PC-3 (cell line): Measurements from ENCODE around the gene SLC26A8. TPM values are rescaled to one million over a fixed set of nuclear protein-coding genes. Genes with fewer than 3 reads are reported as not detected.

ENCODE experiments used
- ATAC-seq: fragments of 200-7000 bp; cut with Tn5 transposase; 2 replicates; pipeline ENCODE4 v1.9.1; 2020; ENCODE audit warnings: mild to moderate bottlenecking, moderate library complexity
- BruUV-seq: library from RNA; stranded (reverse); fragments of 400-500 nt; replicated peaks from 2 replicates; lab custom pipeline; 2021; lab: Mats Ljungman, UMichigan
- CTCF ChIA-PET: fragments of 300-600 bp; sonication (Branson Sonifier 250); formaldehyde crosslinking; loops from one replicate; lab custom pipeline; 2022; ENCODE audit warnings: antibody characterized with exemption; lab: Charles Lee
- POLR2A ChIA-PET: fragments of 300-600 bp; sonication (Branson Sonifier 250); formaldehyde crosslinking; loops from one replicate; lab custom pipeline; 2022; ENCODE audit warnings: antibody characterized with exemption; ENCODE audit not compliant: unreplicated experiment; lab: Charles Lee
- DNase-seq: peaks from one replicate; pipeline ENCODE4 v3.0.0-alpha.2; 2015
- H2AFZ ChIP-seq: fragments of 300-600 bp; sonication (generic); 2 replicates; pipeline ENCODE4 v1.6.0; 2016; ENCODE audit warnings: antibody characterized with exemption, low read length
- H3F3A ChIP-seq: fragments of 300-600 bp; sonication (generic); one replicate; pipeline ENCODE4 v1.6.0; 2017; ENCODE audit warnings: antibody characterized with exemption, low read length, control low read depth, mild to moderate bottlenecking; ENCODE audit not compliant: unreplicated experiment
- H3K27ac ChIP-seq: fragments of 300-600 bp; sonication (generic); 2 replicates; pipeline ENCODE4 v1.5.1; 2016; ENCODE audit warnings: mild to moderate bottlenecking, low read length
- H3K27me3 ChIP-seq: fragments of 300-600 bp; sonication (generic); 2 replicates; pipeline ENCODE4 v1.6.1; 2016; ENCODE audit warnings: low read length, mixed read lengths
- H3K36me3 ChIP-seq: fragments of 300-600 bp; sonication (generic); 2 replicates; pipeline ENCODE4 v1.6.1; 2016; ENCODE audit warnings: low read depth, mixed run types, low read length, mixed read lengths
- H3K4me1 ChIP-seq: fragments of 300-600 bp; sonication (generic); 2 replicates; pipeline ENCODE4 v1.5.1; 2016; ENCODE audit warnings: low read length; ENCODE audit not compliant: insufficient read depth
- H3K4me2 ChIP-seq: fragments of 300-600 bp; sonication (generic); 2 replicates; pipeline ENCODE4 v1.6.0; 2016; ENCODE audit warnings: low read length
- H3K4me3 ChIP-seq: fragments of 300-600 bp; sonication (generic); 2 replicates; pipeline ENCODE4 v1.5.1; 2016; ENCODE audit warnings: mild to moderate bottlenecking, low read length, mixed read lengths
- H3K79me2 ChIP-seq: fragments of 300-600 bp; sonication (generic); 2 replicates; pipeline ENCODE4 v1.6.1; 2017; ENCODE audit warnings: low read length, mixed read lengths
- H3K9ac ChIP-seq: fragments of 300-600 bp; sonication (generic); 2 replicates; pipeline ENCODE4 v1.6.0; 2016; ENCODE audit warnings: mild to moderate bottlenecking, low read length
- H3K9me2 ChIP-seq: fragments of 300-600 bp; sonication (generic); replicated peaks from 2 replicates; pipeline ENCODE4 v1.6.1; 2016; ENCODE audit warnings: mixed run types, low read length, mixed read lengths
- H3K9me3 ChIP-seq: fragments of 300-600 bp; sonication (generic); 2 replicates; pipeline ENCODE4 v1.6.1; 2016; ENCODE audit warnings: low read length, mixed read lengths
- H4K20me1 ChIP-seq: fragments of 300-600 bp; sonication (generic); 2 replicates; pipeline ENCODE4 v1.6.1; 2016; ENCODE audit warnings: low read length, mixed read lengths
- CTCF ChIP-seq: fragments of 300-600 bp; sonication (generic); conservative IDR thresholded peaks from 2 replicates; pipeline ENCODE4 v1.5.1; 2017; ENCODE audit warnings: antibody characterized with exemption, low read depth, mild to moderate bottlenecking, low read length
- EZH2 ChIP-seq: fragments of 300-600 bp; sonication (generic); IDR thresholded peaks from one replicate; pipeline ENCODE4 v1.6.1; 2017; ENCODE audit warnings: antibody characterized with exemption, mild to moderate bottlenecking, low read length; ENCODE audit not compliant: unreplicated experiment
- EZH2phosphoT487 ChIP-seq: fragments of 300-600 bp; sonication (generic); IDR thresholded peaks from 2 replicates; pipeline ENCODE4 v1.6.1; 2018; ENCODE audit warnings: mild to moderate bottlenecking, antibody characterized with exemption, low read length, borderline replicate concordance
- intact Hi-C: fragments of 100-400 bp; cut with micrococcal nuclease; formaldehyde crosslinking; loops from 2 replicates; pipeline ENCODE4 v1.9.0; 2023
- total RNA-seq: library from RNA; depleted of rRNA; stranded (reverse); fragments of >200 nt; gene quantifications from 2 replicates; pipeline ENCODE4 v1.2.3, GENCODE V29; 2014; rRNA removed

The SLC26A8 gene
- total RNA-seq, 1 experiment from 2014 or later: not detected

- no peaks in the 10 kb centered on the region for H3F3A ChIP-seq
- intact Hi-C loops: no loop called here
- ChIA-PET CTCF (no interaction called here), POLR2A (no interaction called here)
- H3K4me1 ChIP-seq: peaks cover 12% of the 10 kb centered on the region
- peaks cover 93% of the 10 kb centered on the region for H3K79me2 ChIP-seq
- no peaks in the 10 kb centered on the region for H3K9me3 ChIP-seq
- H3K9ac ChIP-seq: no peak overlapping the region
- no peaks in the 10 kb centered on the region for H3K27me3 ChIP-seq
- peaks cover 59% of the 10 kb centered on the region for H4K20me1 ChIP-seq
- peak; percentile 56 for DNase-seq
- no peak overlapping the region for H2AFZ ChIP-seq
- ATAC-seq: no peak; the same call in 1 of the 2 replicates
- no peak overlapping the region for H3K4me2 ChIP-seq
- H3K27ac ChIP-seq: no peak overlapping the region
- TF ChIP-seq CTCF: no peak
- TF ChIP-seq EZH2phosphoT487: no peak
- TF ChIP-seq EZH2: no peak
- H3K9me2 ChIP-seq: no peaks in the 10 kb centered on the region
- H3K36me3 ChIP-seq: peaks cover 20% of the 10 kb centered on the region
- H3K4me3 ChIP-seq: no peak overlapping the region
- BruUV-seq: no TSS peak
These were observed 128.9 kb downstream of the SLC26A8 start for GRCh38 chr6:35895560-35895959.

GRCh38 chr6:35894776-35895175 lies 129.7 kb downstream of the SLC26A8 start:
- no peak overlapping the region for H3K4me3 ChIP-seq
- intact Hi-C loops: no loop called here
- ATAC-seq (no peak), DNase-seq (no peak)
- TF ChIP-seq CTCF: no peak
- TF ChIP-seq EZH2: no peak
- TF ChIP-seq EZH2phosphoT487: no peak
- no TSS peak for BruUV-seq
- H3K4me2 ChIP-seq: no peak overlapping the region
- H2AFZ ChIP-seq: no peak overlapping the region
- ChIA-PET POLR2A (interaction anchor here (0.6 kb wide), 1 partner anchor 115 kb away, joined by 11 read pairs; no protein-coding TSS in a partner anchor), CTCF (no interaction called here)
- H3K27me3 ChIP-seq: no peaks in the 10 kb centered on the region
- peaks cover 12% of the 10 kb centered on the region for H3K4me1 ChIP-seq
- H3K36me3 ChIP-seq: peaks cover 20% of the 10 kb centered on the region
- peaks cover 91% of the 10 kb centered on the region for H3K79me2 ChIP-seq
- peaks cover 53% of the 10 kb centered on the region for H4K20me1 ChIP-seq
- H3K27ac ChIP-seq: no peak overlapping the region
- no peaks in the 10 kb centered on the region for H3K9me3 ChIP-seq
- H3F3A ChIP-seq: no peaks in the 10 kb centered on the region
- H3K9me2 ChIP-seq: no peaks in the 10 kb centered on the region
- H3K9ac ChIP-seq: no peak overlapping the region

Other genes with a start within 250 kb of the SLC26A8 start
- gene CLPSL2, start 248.0 kb downstream of the SLC26A8 start, total RNA-seq: not detected in 2 replicates
- gene CLPSL1, start 243.6 kb downstream of the SLC26A8 start, total RNA-seq: not detected in 2 replicates
- not detected in 2 replicates for gene CLPS, start 227.3 kb downstream of the SLC26A8 start, total RNA-seq
- gene LHFPL5, start 219.3 kb downstream of the SLC26A8 start, total RNA-seq: not detected in 2 replicates
- gene SRPK1, start 103.5 kb downstream of the SLC26A8 start, total RNA-seq: 95.2 and 100 TPM in 2 replicates
- 53.7 and 56.8 TPM in 2 replicates for gene MAPK14, start 3.2 kb upstream of the SLC26A8 start, total RNA-seq
- 36.9 and 41.4 TPM in 2 replicates for gene MAPK13, start 105.9 kb upstream of the SLC26A8 start, total RNA-seq
- gene BRPF3, start 172.1 kb upstream of the SLC26A8 start, total RNA-seq: 14.3 and 21.4 TPM in 2 replicates
- 0.29 TPM in 1 of 2 replicates, not detected in the other for gene PNPLA1, start 245.4 kb upstream of the SLC26A8 start, total RNA-seq